Measurements from ENCODE around the gene PDSS1.

- TF ChIP-seq CTCF (optimal IDR thresholded peaks at IDR 0.05 in 1 of 3, IDR thresholded peaks at IDR 0.05 in 1 of 3, conservative IDR thresholded peaks at IDR 0.05 in 1 of 3; ENCODE audit: extremely low read depth in 1 of 3, insufficient read depth in 2 of 3, low read length in 3 of 3) (peak; percentile 62 to 83 (median 68)), EZH2 (IDR thresholded peaks at IDR 0.05; ENCODE audit: low read length) (no peak)
These were observed 28.6 kb downstream of the PDSS1 start for GRCh38 chr10:26725837-26726727.
